Caco-2 (cell line): ENCODE measurements around the gene CIB2. TPM values are rescaled to one million over a fixed set of nuclear protein-coding genes. Genes with fewer than 3 reads are reported as not detected.

Experiments
- BruUV-seq: library from RNA; stranded (reverse); fragments of 400-500 nt; replicated peaks from 2 replicates; lab custom pipeline; 2021; lab: Mats Ljungman, UMichigan
- CTCF ChIA-PET: fragments of 300-600 bp; sonication (Branson Sonifier 250); formaldehyde crosslinking; loops from one replicate; lab custom pipeline; 2022; ENCODE audit warnings: antibody characterized with exemption; lab: Charles Lee
- POLR2A ChIA-PET: fragments of 300-600 bp; sonication (Branson Sonifier 250); formaldehyde crosslinking; loops from one replicate; lab custom pipeline; 2022; ENCODE audit warnings: antibody characterized with exemption; lab: Charles Lee
- DNase-seq, 2 experiments: peaks; one replicate each; pipeline versions ENCODE4 v3.0.0 to v3.0.0-alpha.2; 2020 to 2022
- H3K27me3 ChIP-seq: replicated peaks from 2 replicates; pipeline ENCODE4 v1.6.0; 2011; ENCODE audit warnings: low read length; ENCODE audit not compliant: control insufficient read depth, insufficient read depth
- H3K36me3 ChIP-seq: 2 replicates; pipeline ENCODE4 v1.5.1; 2011; ENCODE audit warnings: low read length; ENCODE audit not compliant: control insufficient read depth, insufficient read depth
- H3K4me1 ChIP-seq: fragments of 250-450 bp; sonication (Bioruptor Pico); 2 replicates; pipeline ENCODE4 v1.5.1; 2020; ENCODE audit warnings: mild to moderate bottlenecking
- H3K4me3 ChIP-seq: 2 replicates; pipeline ENCODE4 v1.5.1; 2011; ENCODE audit warnings: low read depth, mild to moderate bottlenecking, control low read depth, low read length
- H3K9me3 ChIP-seq: fragments of 250-450 bp; sonication (Bioruptor Pico); 2 replicates; pipeline ENCODE4 v1.5.1; 2020; ENCODE audit warnings: mild to moderate bottlenecking, moderate library complexity
- H3K27ac Mint-ChIP-seq: one replicate; pipeline ENCODE4 v1.8.0; 2022; ENCODE audit warnings: mixed read lengths; ENCODE audit not compliant: unreplicated experiment
- H3K27me3 Mint-ChIP-seq: one replicate; pipeline ENCODE4 v1.8.0; 2022; ENCODE audit warnings: mixed read lengths; ENCODE audit not compliant: insufficient read depth, unreplicated experiment
- H3K36me3 Mint-ChIP-seq: one replicate; pipeline ENCODE4 v1.8.0; 2022; ENCODE audit warnings: mild to moderate bottlenecking, mixed read lengths; ENCODE audit not compliant: insufficient read depth, unreplicated experiment
- H3K4me1 Mint-ChIP-seq: one replicate; pipeline ENCODE4 v1.8.0; 2022; ENCODE audit warnings: low read depth, mixed read lengths; ENCODE audit not compliant: unreplicated experiment
- H3K4me3 Mint-ChIP-seq: one replicate; pipeline ENCODE4 v1.8.0; 2022; ENCODE audit warnings: mild to moderate bottlenecking, moderate library complexity, mixed read lengths; ENCODE audit not compliant: unreplicated experiment
- H3K9me3 Mint-ChIP-seq: one replicate; pipeline ENCODE4 v1.8.0; 2022; ENCODE audit warnings: mixed read lengths; ENCODE audit not compliant: unreplicated experiment
- intact Hi-C: fragments of 100-400 bp; cut with micrococcal nuclease; formaldehyde crosslinking; loops from one replicate; pipeline ENCODE4 v1.10.0; 2022; ENCODE audit not compliant: unreplicated experiment
- total RNA-seq: library from RNA; stranded (reverse); gene quantifications from 2 replicates; pipeline ENCODE4 v1.2.3, GENCODE V29; 2022
- TF ChIP-seq, protein P1 (sequence below), 2 experiments: fragments of 200-600 bp in 1 of 2; IDR thresholded peaks; 1 replicate in 1 of 2; 2 replicates in 1 of 2; pipeline versions ENCODE4 v1.5.1 to v1.8.0; 2011 to 2022; ENCODE audit warnings: antibody characterized with exemption in 1 of 2, control low read depth in 1 of 2, inconsistent platforms in 1 of 2, low read depth in 1 of 2, low read length in 1 of 2, mild to moderate bottlenecking in 1 of 2, moderate library complexity in 1 of 2; ENCODE audit not compliant: insufficient read depth in 1 of 2, severe bottlenecking in 1 of 2, unreplicated experiment in 1 of 2

The CIB2 gene
- total RNA-seq, 1 experiment from 2014 or later, result 0.75 TPM

DNA sequence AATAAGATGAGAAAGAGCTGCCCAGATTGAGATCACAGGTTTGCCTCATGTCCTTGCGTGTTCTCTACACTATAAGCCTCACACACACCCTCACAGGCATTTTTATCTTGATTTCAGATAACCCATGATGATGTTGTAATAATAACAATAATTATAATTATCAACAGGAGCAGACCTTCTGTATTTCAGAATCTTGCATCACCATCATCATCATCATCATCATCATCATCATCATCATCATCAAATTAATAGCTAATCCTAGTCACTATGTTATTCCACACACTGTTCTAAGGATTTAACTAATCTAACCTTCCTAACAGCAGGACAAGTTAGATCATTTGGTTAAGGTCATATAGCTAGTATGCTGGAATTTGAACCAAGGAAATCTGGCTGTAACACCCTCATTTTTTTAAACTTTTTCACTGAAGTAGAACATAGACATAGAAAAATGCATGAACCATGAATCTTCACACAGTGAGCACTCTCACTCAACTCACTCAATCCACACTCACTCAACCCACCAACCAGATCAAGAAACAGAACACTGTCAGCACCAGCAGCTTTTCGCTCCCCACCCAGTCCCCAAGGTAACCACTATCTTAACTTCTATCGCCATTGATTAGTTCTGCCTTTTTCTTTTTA lies 40.7 kb downstream of the CIB2 start:
- Mint-ChIP-seq H3K9me3 (no peaks in the 10 kb centered on the region), H3K36me3 (no peaks in the 10 kb centered on the region), H3K27me3 (no peaks in the 10 kb centered on the region), H3K4me3 (no peak overlapping the region), H3K27ac (no peak overlapping the region), H3K4me1 (no peaks in the 10 kb centered on the region)
- no peaks in the 10 kb centered on the region for H3K36me3 ChIP-seq
- no peaks in the 10 kb centered on the region for H3K9me3 ChIP-seq
- POLR2A ChIA-PET, result no interaction called here
- no peak for DNase-seq
- no peaks in the 10 kb centered on the region for H3K27me3 ChIP-seq
- TF ChIP-seq, protein P1, sequence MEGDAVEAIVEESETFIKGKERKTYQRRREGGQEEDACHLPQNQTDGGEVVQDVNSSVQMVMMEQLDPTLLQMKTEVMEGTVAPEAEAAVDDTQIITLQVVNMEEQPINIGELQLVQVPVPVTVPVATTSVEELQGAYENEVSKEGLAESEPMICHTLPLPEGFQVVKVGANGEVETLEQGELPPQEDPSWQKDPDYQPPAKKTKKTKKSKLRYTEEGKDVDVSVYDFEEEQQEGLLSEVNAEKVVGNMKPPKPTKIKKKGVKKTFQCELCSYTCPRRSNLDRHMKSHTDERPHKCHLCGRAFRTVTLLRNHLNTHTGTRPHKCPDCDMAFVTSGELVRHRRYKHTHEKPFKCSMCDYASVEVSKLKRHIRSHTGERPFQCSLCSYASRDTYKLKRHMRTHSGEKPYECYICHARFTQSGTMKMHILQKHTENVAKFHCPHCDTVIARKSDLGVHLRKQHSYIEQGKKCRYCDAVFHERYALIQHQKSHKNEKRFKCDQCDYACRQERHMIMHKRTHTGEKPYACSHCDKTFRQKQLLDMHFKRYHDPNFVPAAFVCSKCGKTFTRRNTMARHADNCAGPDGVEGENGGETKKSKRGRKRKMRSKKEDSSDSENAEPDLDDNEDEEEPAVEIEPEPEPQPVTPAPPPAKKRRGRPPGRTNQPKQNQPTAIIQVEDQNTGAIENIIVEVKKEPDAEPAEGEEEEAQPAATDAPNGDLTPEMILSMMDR (IDR thresholded peaks at IDR 0.05; ENCODE audit: insufficient read depth in 1 of 2, low read depth in 1 of 2, low read length in 1 of 2, severe bottlenecking in 1 of 2, unreplicated experiment in 1 of 2), result no peak
- CTCF ChIA-PET, result no interaction called here
- intact Hi-C loops, result no loop called here
- no TSS peak for BruUV-seq
- H3K4me1 ChIP-seq, result peaks cover 15% of the 10 kb centered on the region
- H3K4me3 ChIP-seq, result no peak overlapping the region

DNA sequence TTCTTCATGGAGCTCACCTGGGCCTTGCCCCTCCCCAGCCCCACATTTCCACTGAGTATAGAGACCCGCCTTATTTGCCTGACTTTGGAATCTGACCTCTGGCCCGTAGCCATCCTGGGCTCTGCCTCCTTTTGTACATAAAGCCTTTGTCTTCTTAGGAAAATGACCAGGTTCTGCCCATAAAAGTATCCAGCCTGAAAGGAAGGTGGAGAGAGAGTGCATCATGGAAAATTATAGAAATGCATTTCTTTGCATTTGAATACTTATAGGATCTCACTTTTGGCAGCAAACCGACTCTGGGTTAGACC lies 42.5 kb downstream of the CIB2 start:
- Histone ChIP-seq H3K4me3 (no peak overlapping the region), H3K36me3 (no peaks in the 10 kb centered on the region), H3K9me3 (no peaks in the 10 kb centered on the region), H3K27me3 (no peaks in the 10 kb centered on the region), H3K4me1 (peaks cover 22% of the 10 kb centered on the region)
- intact Hi-C loops, result loop anchor here (1.0 kb wide), 1 partner anchor 11 kb away; the partner anchor contains the start of gene TBC1D2B
- BruUV-seq, result no TSS peak
- no peaks in the 10 kb centered on the region for H3K27me3 Mint-ChIP-seq
- no peaks in the 10 kb centered on the region for H3K4me1 Mint-ChIP-seq
- peak; percentile 54 to 63 for DNase-seq
- H3K27ac Mint-ChIP-seq, result peak overlapping the region; percentile 7
- no peaks in the 10 kb centered on the region for H3K9me3 Mint-ChIP-seq
- ChIA-PET POLR2A (no interaction called here), CTCF (interaction anchor here (0.6 to 1.0 kb wide), 3 partner anchors 17 to 107 kb away, joined by 3 to 9 read pairs (median 3); no protein-coding TSS in a partner anchor)
- peak overlapping the region; percentile 5 for H3K4me3 Mint-ChIP-seq
- TF ChIP-seq, protein P1 (IDR thresholded peaks at IDR 0.05; ENCODE audit: insufficient read depth in 1 of 2, low read depth in 1 of 2, low read length in 1 of 2, severe bottlenecking in 1 of 2, unreplicated experiment in 1 of 2), result no peak
- H3K36me3 Mint-ChIP-seq, result no peaks in the 10 kb centered on the region

DNA sequence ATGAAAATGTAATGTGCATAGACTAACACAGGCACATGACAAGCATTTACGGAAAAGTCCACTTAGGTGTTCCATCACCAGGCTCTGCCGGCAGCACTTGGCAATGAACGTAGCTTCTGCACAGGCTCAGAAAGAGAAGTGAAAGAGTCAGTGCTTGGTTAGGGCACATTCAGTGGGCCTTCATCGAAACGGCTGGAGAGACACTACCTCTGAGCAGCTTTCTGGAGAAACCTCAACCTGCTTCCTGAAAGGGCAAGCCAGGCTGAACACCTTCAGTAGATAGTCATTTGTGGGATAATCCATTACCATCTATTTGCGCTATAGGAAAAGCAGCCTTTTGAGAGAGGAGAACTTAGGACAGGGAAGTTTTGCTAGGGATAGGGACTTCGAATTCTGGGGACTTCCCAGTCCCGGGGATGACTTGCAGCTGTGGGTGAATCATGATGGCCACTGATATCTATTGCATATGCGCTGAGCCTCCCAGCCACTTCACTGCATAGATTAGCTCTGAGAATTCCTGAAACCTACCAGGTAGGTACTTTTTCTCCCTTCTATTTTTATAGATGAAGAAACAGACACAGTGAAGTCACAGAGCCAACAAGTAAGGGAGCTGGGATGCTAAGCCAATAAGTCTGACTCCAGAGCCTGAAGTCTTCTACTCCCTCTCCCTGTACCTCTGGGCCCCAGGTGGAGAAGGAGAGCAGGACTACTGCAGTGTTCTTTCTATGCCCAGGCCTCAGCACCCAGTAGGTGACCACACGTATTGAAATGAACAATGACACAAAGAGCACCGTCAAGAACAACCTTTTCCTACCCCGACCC lies 43.1 kb downstream of the CIB2 start:
- H3K9me3 ChIP-seq, result no peaks in the 10 kb centered on the region
- H3K4me3 ChIP-seq, result no peak overlapping the region
- no peaks in the 10 kb centered on the region for H3K4me1 Mint-ChIP-seq
- H3K27ac Mint-ChIP-seq, result peak overlapping the region; percentile 7
- intact Hi-C loops, result loop anchor here (1.0 kb wide), 1 partner anchor 11 kb away; the partner anchor contains the start of gene TBC1D2B
- no peaks in the 10 kb centered on the region for H3K36me3 ChIP-seq
- no TSS peak for BruUV-seq
- no peak for DNase-seq
- H3K27me3 Mint-ChIP-seq, result no peaks in the 10 kb centered on the region
- H3K36me3 Mint-ChIP-seq, result no peaks in the 10 kb centered on the region
- peak overlapping the region; percentile 5 for H3K4me3 Mint-ChIP-seq
- H3K4me1 ChIP-seq, result peaks cover 23% of the 10 kb centered on the region
- POLR2A ChIA-PET, result no interaction called here
- H3K9me3 Mint-ChIP-seq, result no peaks in the 10 kb centered on the region
- no peaks in the 10 kb centered on the region for H3K27me3 ChIP-seq
- CTCF ChIA-PET, result interaction anchor here (0.6 to 1.0 kb wide), 2 partner anchors 20 to 108 kb away, joined by 3 to 9 read pairs; no protein-coding TSS in a partner anchor
- TF ChIP-seq, protein P1 (IDR thresholded peaks at IDR 0.05; ENCODE audit: insufficient read depth in 1 of 2, low read depth in 1 of 2, low read length in 1 of 2, severe bottlenecking in 1 of 2, unreplicated experiment in 1 of 2), result no peak
